B cell (primary cell): ENCODE data around the gene FAXC. TPM values are rescaled to one million over a fixed set of nuclear protein-coding genes. Genes with fewer than 3 reads are reported as not detected.

Source experiments
- ATAC-seq: fragments of 200-7000 bp; cut with Tn5 transposase; one replicate; pipeline ENCODE4 v1.10.0; 2021; ENCODE audit warnings: low read depth, mild to moderate bottlenecking, moderate number of reproducible peaks, moderate library complexity
- CTCF ChIA-PET: fragments of 350-600 bp; sonication (Branson Sonifier 250); formaldehyde crosslinking; loops from one replicate; lab custom pipeline; 2021; ENCODE audit warnings: antibody characterized with exemption, inconsistent platforms; lab: Charles Lee
- POLR2A ChIA-PET: fragments of 350-600 bp; sonication (Branson Sonifier 250); formaldehyde crosslinking; loops from one replicate; lab custom pipeline; 2021; ENCODE audit warnings: antibody characterized with exemption; lab: Charles Lee
- DNase-seq: peaks from one replicate; pipeline ENCODE4 v3.0.0; 2013
- H2AFZ ChIP-seq: 2 replicates; pipeline ENCODE4 v1.6.1; 2012; ENCODE audit warnings: mild to moderate bottlenecking, low read depth, low read length; ENCODE audit not compliant: insufficient read depth, poor library complexity, severe bottlenecking
- H3K27ac ChIP-seq, 2 donors: 1 replicate in 1 of 2; 2 replicates in 1 of 2; pipeline ENCODE4 v1.5.1; 2012 to 2013; ENCODE audit warnings: low read length in 2 of 2, mild to moderate bottlenecking in 2 of 2, moderate library complexity in 1 of 2
- H3K27me3 ChIP-seq, 4 experiments: fragments of 200-600 bp in 1 of 4; sonication (generic) in 1 of 4; replicated peaks in 1 of 4; 1 replicate in 2 of 4; 2 replicates in 2 of 4; pipeline versions ENCODE4 v1.6.1 to v1.7.0; 2013 to 2016; ENCODE audit warnings: low read length in 3 of 4, mild to moderate bottlenecking in 2 of 4, mixed read lengths in 1 of 4, moderate library complexity in 1 of 4; ENCODE audit not compliant: insufficient read depth in 4 of 4, control insufficient read depth in 3 of 4; ENCODE audit errors: control extremely low read depth in 1 of 4
- H3K36me3 ChIP-seq, 2 experiments: replicated peaks in 1 of 2; 1 replicate in 1 of 2; 2 replicates in 1 of 2; pipeline versions ENCODE4 v1.6.1 to v1.7.1; 2013; ENCODE audit warnings: low read length in 1 of 2; ENCODE audit not compliant: insufficient read depth in 2 of 2, control insufficient read depth in 1 of 2; ENCODE audit errors: control extremely low read depth in 1 of 2, extremely low read depth in 1 of 2
- H3K4me1 ChIP-seq, 2 donors: fragments of 200-600 bp in 1 of 2; sonication (generic) in 1 of 2; 1 replicate in 1 of 2; 2 replicates in 1 of 2; pipeline versions ENCODE4 v1.5.1 to v1.6.1; 2013 to 2017; ENCODE audit warnings: low read length in 2 of 2; ENCODE audit not compliant: control insufficient read depth in 2 of 2, insufficient read depth in 2 of 2
- H3K4me2 ChIP-seq: replicated peaks from 2 replicates; pipeline ENCODE3; 2012; ENCODE audit warnings: mild to moderate bottlenecking, low read depth, low read length; ENCODE audit not compliant: poor library complexity, severe bottlenecking
- H3K4me3 ChIP-seq, 5 experiments: fragments of 200-600 bp in 1 of 5; sonication (generic) in 1 of 5; 1 replicate in 3 of 5; 2 replicates in 2 of 5; pipeline versions ENCODE4 v1.5.1 to v1.7.0; 2011 to 2016; ENCODE audit warnings: low read length in 4 of 5, mild to moderate bottlenecking in 4 of 5, low read depth in 2 of 5, control low read depth in 1 of 5, moderate library complexity in 1 of 5; ENCODE audit not compliant: insufficient read depth in 1 of 5; ENCODE audit errors: control extremely low read depth in 1 of 5, extremely low read depth in 1 of 5
- H3K79me2 ChIP-seq: fragments of 200-600 bp; sonication (generic); one replicate; pipeline ENCODE4 v1.6.0; 2016; ENCODE audit warnings: low read length; ENCODE audit not compliant: control insufficient read depth, insufficient read depth
- H3K9ac ChIP-seq: fragments of 200-600 bp; sonication (generic); 2 replicates; pipeline ENCODE4 v1.6.1; 2017; ENCODE audit warnings: mild to moderate bottlenecking, low read length, moderate library complexity
- H3K9me3 ChIP-seq, 3 donors: one replicate each; pipeline versions ENCODE4 v1.6.1 to v1.7.1; 2013; ENCODE audit warnings: low read length in 2 of 3; ENCODE audit not compliant: control insufficient read depth in 2 of 3, insufficient read depth in 1 of 3; ENCODE audit errors: control extremely low read depth in 1 of 3
- H4K20me1 ChIP-seq: 2 replicates; pipeline ENCODE4 v1.6.0; 2012; ENCODE audit warnings: mild to moderate bottlenecking, low read length; ENCODE audit not compliant: insufficient read depth, control insufficient read depth, poor library complexity, severe bottlenecking
- H3K27ac Mint-ChIP-seq: one replicate; pipeline ENCODE4 v1.8.0; 2021; ENCODE audit warnings: mixed read lengths
- H3K27me3 Mint-ChIP-seq: one replicate; pipeline ENCODE4 v1.8.0; 2021; ENCODE audit warnings: mixed read lengths
- H3K4me1 Mint-ChIP-seq: one replicate; pipeline ENCODE4 v1.8.0; 2021; ENCODE audit warnings: mixed read lengths
- H3K4me3 Mint-ChIP-seq: one replicate; pipeline ENCODE4 v1.8.0; 2021; ENCODE audit warnings: mixed read lengths
- H3K9me3 Mint-ChIP-seq: one replicate; pipeline ENCODE4 v1.8.0; 2022; ENCODE audit warnings: mixed read lengths; ENCODE audit not compliant: insufficient read depth
- EZH2 ChIP-seq: IDR thresholded peaks from 2 replicates; pipeline ENCODE4 v1.6.1; 2012; ENCODE audit warnings: borderline replicate concordance, low read depth, mild to moderate bottlenecking, moderate library complexity, low read length; ENCODE audit not compliant: insufficient read depth, poor library complexity, severe bottlenecking
- WGBS: methylation state at CpG from one replicate; pipeline ENCODE4 v1.1.5; 2013; ENCODE audit warnings: missing lambda C conversion rate; ENCODE audit not compliant: insufficient coverage; 5-methylcytosine and 5-hydroxymethylcytosine counted together
- intact Hi-C: fragments of 100-400 bp; cut with micrococcal nuclease; formaldehyde crosslinking; loops from one replicate; pipeline ENCODE4 v1.10.0; 2022
- polyA plus RNA-seq: library from polyadenylated mRNA; depleted of rRNA; stranded (reverse); fragments of >200 nt; gene quantifications from 2 replicates; pipeline ENCODE4 v1.2.3, GENCODE V29; 2012
- total RNA-seq, 2 donors: library from RNA; stranded (reverse); fragments of 120-200 nt in 1 of 2; gene quantifications; 1 replicate in 1 of 2; 2 replicates in 1 of 2; pipeline versions ENCODE4 v1.2.3 to v1.2.4, GENCODE V29; 2013 to 2022
- TF ChIP-seq, protein P1 (sequence below): fragments of 200-600 bp; IDR thresholded peaks from one replicate; pipeline ENCODE4 v1.8.0; 2022; ENCODE audit warnings: antibody characterized with exemption, mild to moderate bottlenecking

Gene FAXC
- total and polyA plus RNA-seq, 2 donors (not counting 1 experiment from before 2014, with no cell fraction given) = not detected

DNA sequence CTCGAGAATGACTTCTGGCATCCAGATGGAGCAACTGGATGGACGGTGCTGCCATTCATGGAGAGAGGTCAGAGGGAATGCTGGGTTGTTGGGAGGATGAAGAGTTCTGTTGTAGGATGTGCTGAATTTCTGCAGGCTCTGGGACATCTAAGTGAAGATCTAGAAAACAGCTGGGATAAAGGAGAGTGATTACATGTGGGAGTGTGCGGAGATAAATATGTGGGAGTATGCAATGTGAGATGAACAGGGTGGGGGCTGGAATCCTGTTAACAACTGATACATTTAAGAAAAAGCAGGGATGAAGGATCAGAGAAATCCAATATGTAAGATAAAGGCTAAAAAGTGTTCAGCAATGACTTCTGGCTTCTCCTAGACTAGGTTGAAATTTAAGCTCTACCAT lies 43.1 kb downstream of the FAXC start:
- no peaks in the 10 kb centered on the region for H3K79me2 ChIP-seq
- ChIA-PET POLR2A (no interaction called here), CTCF (interaction anchor here (0.9 kb wide), 1 partner anchor 24 kb away, joined by 4 read pairs; no protein-coding TSS in a partner anchor)
- Mint-ChIP-seq H3K4me1 (no peaks in the 10 kb centered on the region), H3K4me3 (no peak overlapping the region), H3K27me3 (peaks cover 14% of the 10 kb centered on the region), H3K27ac (no peak overlapping the region), H3K9me3 (no peaks in the 10 kb centered on the region)
- no peaks in the 10 kb centered on the region for H3K4me1 ChIP-seq
- no peak for ATAC-seq
- intact Hi-C loops = no loop called here
- WGBS = 95% methylated on average over 3 of the region's 3 CpGs
- no peak for DNase-seq
- no peak overlapping the region for H3K27ac ChIP-seq
- H3K9me3 ChIP-seq = no peaks in the 10 kb centered on the region
- no peak overlapping the region for H3K4me2 ChIP-seq
- H2AFZ ChIP-seq = no peak overlapping the region
- H3K4me3 ChIP-seq = no peak overlapping the region
- no peaks in the 10 kb centered on the region for H4K20me1 ChIP-seq
- H3K9ac ChIP-seq = no peak overlapping the region
- TF ChIP-seq, protein P1, sequence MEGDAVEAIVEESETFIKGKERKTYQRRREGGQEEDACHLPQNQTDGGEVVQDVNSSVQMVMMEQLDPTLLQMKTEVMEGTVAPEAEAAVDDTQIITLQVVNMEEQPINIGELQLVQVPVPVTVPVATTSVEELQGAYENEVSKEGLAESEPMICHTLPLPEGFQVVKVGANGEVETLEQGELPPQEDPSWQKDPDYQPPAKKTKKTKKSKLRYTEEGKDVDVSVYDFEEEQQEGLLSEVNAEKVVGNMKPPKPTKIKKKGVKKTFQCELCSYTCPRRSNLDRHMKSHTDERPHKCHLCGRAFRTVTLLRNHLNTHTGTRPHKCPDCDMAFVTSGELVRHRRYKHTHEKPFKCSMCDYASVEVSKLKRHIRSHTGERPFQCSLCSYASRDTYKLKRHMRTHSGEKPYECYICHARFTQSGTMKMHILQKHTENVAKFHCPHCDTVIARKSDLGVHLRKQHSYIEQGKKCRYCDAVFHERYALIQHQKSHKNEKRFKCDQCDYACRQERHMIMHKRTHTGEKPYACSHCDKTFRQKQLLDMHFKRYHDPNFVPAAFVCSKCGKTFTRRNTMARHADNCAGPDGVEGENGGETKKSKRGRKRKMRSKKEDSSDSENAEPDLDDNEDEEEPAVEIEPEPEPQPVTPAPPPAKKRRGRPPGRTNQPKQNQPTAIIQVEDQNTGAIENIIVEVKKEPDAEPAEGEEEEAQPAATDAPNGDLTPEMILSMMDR = no peak
- no peak for TF ChIP-seq EZH2
- no peaks in the 10 kb centered on the region for H3K27me3 ChIP-seq
- H3K36me3 ChIP-seq = no peaks in the 10 kb centered on the region

DNA sequence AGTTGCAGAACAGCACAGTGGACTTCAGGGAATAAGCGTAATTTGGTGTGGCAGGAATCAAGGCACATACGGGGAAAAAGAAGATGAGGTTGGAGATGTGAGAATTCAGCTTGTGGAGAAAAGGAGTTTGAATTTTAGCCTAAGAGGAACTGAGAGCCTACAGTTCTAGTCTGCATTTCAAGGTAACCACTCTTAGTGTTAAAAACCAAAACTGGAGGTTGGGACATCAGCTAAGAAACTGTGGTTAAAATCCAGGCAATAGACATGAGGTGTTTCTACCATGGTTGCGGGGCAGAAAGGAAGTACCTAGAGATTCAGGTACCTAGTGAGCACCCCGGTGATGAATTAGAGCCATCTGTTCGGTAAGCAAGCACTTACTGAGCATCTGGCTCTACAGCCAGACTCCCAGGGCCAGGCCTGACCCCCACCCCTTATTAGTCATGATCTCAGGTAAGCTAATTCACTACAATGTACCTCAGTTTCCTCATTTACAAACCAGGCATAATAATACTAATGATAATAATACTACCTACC lies 44.4 kb downstream of the FAXC start:
- no peak overlapping the region for H3K4me3 Mint-ChIP-seq
- Histone ChIP-seq H3K4me3 (no peak overlapping the region), H3K4me2 (no peak overlapping the region), H2AFZ (no peak overlapping the region), H3K27me3 (no peaks in the 10 kb centered on the region), H3K9ac (no peak overlapping the region), H3K9me3 (no peaks in the 10 kb centered on the region), H3K27ac (no peak overlapping the region), H3K79me2 (no peaks in the 10 kb centered on the region), H3K36me3 (no peaks in the 10 kb centered on the region), H4K20me1 (no peaks in the 10 kb centered on the region), H3K4me1 (no peaks in the 10 kb centered on the region)
- peaks cover 16% of the 10 kb centered on the region for H3K27me3 Mint-ChIP-seq
- DNase-seq (no peak), ATAC-seq (no peak)
- ChIA-PET POLR2A (no interaction called here), CTCF (interaction anchor here (2.1 kb wide), 1 partner anchor 25 kb away, joined by 7 read pairs; no protein-coding TSS in a partner anchor)
- 88% methylated on average over 5 of the region's 5 CpGs for WGBS
- H3K27ac Mint-ChIP-seq = no peak overlapping the region
- H3K4me1 Mint-ChIP-seq = no peaks in the 10 kb centered on the region
- no peaks in the 10 kb centered on the region for H3K9me3 Mint-ChIP-seq
- intact Hi-C loops = no loop called here
- TF ChIP-seq EZH2 = no peak
- TF ChIP-seq, protein P1 = no peak
